Measurements from ENCODE around the gene LRRC25. TPM values are rescaled to one million over a fixed set of nuclear protein-coding genes. Genes with fewer than 3 reads are reported as not detected.

LRRC25 gene
- 0.18 TPM in 1 of 2 replicates, not detected in the other for total RNA-seq (2021)
- long read RNA-seq, result 0 reads

- Histone ChIP-seq H2BK20ac (ENCODE audit: low read depth, low read length, poor library complexity, severe bottlenecking) (no peak within 1 kb of the TSS), H2BK15ac (ENCODE audit: low read depth, low read length) (no peak within 1 kb of the TSS), H4K5ac (ENCODE audit: insufficient read length, low read depth, low read length) (no peak within 1 kb of the TSS), H3T11ph (ENCODE audit: low read length) (no peak within 1 kb of the TSS), H3K79me2 (ENCODE audit: insufficient read depth, low read length) (no peaks in the 10 kb centered on the region), H4K20me1 (ENCODE audit: control insufficient read depth, insufficient read depth, insufficient read length) (no peaks in the 10 kb centered on the region), H3K27me3 (ENCODE audit: insufficient read depth, low read length) (no peaks in the 10 kb centered on the region), H2BK120ac (ENCODE audit: low read depth, low read length, poor library complexity, severe bottlenecking) (no peak within 1 kb of the TSS), H3K9me3 (ENCODE audit: control insufficient read depth, low read depth, low read length) (no peaks in the 10 kb centered on the region), H3K18ac (ENCODE audit: insufficient read length, low read depth, low read length) (no peak within 1 kb of the TSS), H3K14ac (ENCODE audit: insufficient read depth, low read length) (no peak within 1 kb of the TSS; the same call in 1 of the 2 replicates), H3K9ac (ENCODE audit: extremely low read depth, insufficient read length, low read length) (no peak within 1 kb of the TSS), H2AK5ac (ENCODE audit: insufficient read length, low read length) (no peak within 1 kb of the TSS), H3K23me2 (ENCODE audit: insufficient read length, low read depth, low read length, poor library complexity, severe bottlenecking) (no peaks in the 10 kb centered on the region), H3K79me1 (ENCODE audit: insufficient read depth, low read depth, low read length, poor library complexity, severe bottlenecking) (no peaks in the 10 kb centered on the region), H4K8ac (replicated peaks; ENCODE audit: insufficient read length, low read depth, low read length) (no peak within 1 kb of the TSS), H2AFZ (ENCODE audit: low read length) (no peak within 1 kb of the TSS), H3K4me1 (ENCODE audit: insufficient read depth, low read length) (no peaks in the 10 kb centered on the region), H3K27ac (ENCODE audit: insufficient read length, low read depth, low read length) (no peak within 1 kb of the TSS), H3K23ac (ENCODE audit: insufficient read length, low read depth, low read length) (no peak within 1 kb of the TSS), H2BK12ac (ENCODE audit: insufficient read length, low read depth, low read length) (no peak within 1 kb of the TSS), H3K4me2 (ENCODE audit: insufficient read depth, insufficient read length, low read length) (no peak within 1 kb of the TSS), H2BK5ac (ENCODE audit: insufficient read length, low read length) (no peak within 1 kb of the TSS), H3K4ac (ENCODE audit: low read depth, low read length) (no peak within 1 kb of the TSS), H3K56ac (ENCODE audit: insufficient read length, low read depth, low read length) (no peak within 1 kb of the TSS), H4K91ac (ENCODE audit: insufficient read length, low read depth, low read length) (no peak within 1 kb of the TSS)
- peak within 1 kb of the TSS in 1 of 3 experiments; percentile 72; a peak in 1 of 7 replicates for H3K27ac Mint-ChIP-seq
- no peaks in the 10 kb centered on the region for H3K36me3 Mint-ChIP-seq (ENCODE audit: insufficient read depth in 1 of 3, low read depth in 3 of 3)
- H3K4me1 Mint-ChIP-seq, result peaks cover 6 to 13% of the 10 kb centered on the region in 2 experiments; a peak in 3 of 4 replicates
- H3K27me3 Mint-ChIP-seq (ENCODE audit: low read depth), result peaks cover 17% of the 10 kb centered on the region
- TF ChIP-seq CTCF (conservative IDR thresholded peaks at IDR 0.05), result no peak
- H3K9me3 Mint-ChIP-seq, result no peaks in the 10 kb centered on the region
- H3K4me3 Mint-ChIP-seq, result no peak within 1 kb of the TSS; a peak in 2 of 5 replicates
- WGBS (ENCODE audit: extremely low coverage, insufficient read length, low lambda C conversion rate), result no CpG with 5 or more reads among the region's 33 CpGs
- DNase-seq, result peak; percentile 79
Measured at GRCh38 chr19:18397242-18398202, at the start of gene LRRC25. Gene LRRC25 (minus strand): TSS chr19:18397622. CDS start chr19:18396963, 659 bp downstream.
